Measurements from ENCODE around the gene CPT1B. TPM values are rescaled to one million over a fixed set of nuclear protein-coding genes. Genes with fewer than 3 reads are reported as not detected.

The CPT1B gene
- total RNA-seq, 2 experiments from 2014 or later, result 40.7 to 44.0 TPM

GRCh38 chr22:50576806-50577696 lies 1.2 kb downstream of the CPT1B start:
- POLR2A ChIA-PET, result interaction anchor here (0.9 kb wide), 1 partner anchor 14 kb away, joined by 3 read pairs; the partner anchor contains the start of gene SYCE3
- CTCF ChIA-PET, result interaction anchor here (1.6 kb wide), 1 partner anchor 14 kb away, joined by 8 read pairs; the partner anchor contains the start of gene SYCE3

GRCh38 chr22:50576070-50576469 lies 2.2 kb downstream of the CPT1B start:
- ChIA-PET CTCF (interaction anchor here (1.4 to 1.6 kb wide), 2 partner anchors 12 to 13 kb away, joined by 3 to 8 read pairs; partner anchors contain the start of gene SYCE3), POLR2A (interaction anchor here (0.9 kb wide), 1 partner anchor 13 kb away, joined by 3 read pairs; the partner anchor contains the start of gene SYCE3)

GRCh38 chr22:50575426-50575941 lies 2.7 kb downstream of the CPT1B start:
- POLR2A ChIA-PET, result interaction anchor here (0.6 kb wide), 1 partner anchor 50 kb away, joined by 5 read pairs; the partner anchor contains the start of gene SCO2

GRCh38 chr22:50574383-50574755 lies 3.9 kb downstream of the CPT1B start:
- ChIA-PET CTCF (interaction anchor here (0.8 to 1.2 kb wide), 2 partner anchors 11 to 47 kb away, joined by 3 read pairs; partner anchors contain the start of gene SYCE3), POLR2A (no interaction called here)

More at GRCh38 chr22:50575426-50575941, 2.7 kb downstream of the CPT1B start:
- CTCF ChIA-PET, result interaction anchor here (1.0 to 1.4 kb wide), 2 partner anchors 11 to 12 kb away, joined by 3 read pairs; partner anchors contain the start of gene SYCE3

- ChIA-PET CTCF (interaction anchor here (1.2 to 1.7 kb wide), 2 partner anchors 11 to 26 kb away, joined by 3 read pairs; partner anchors contain the start of gene SYCE3), POLR2A (interaction anchor here (0.5 kb wide), 1 partner anchor 49 kb away, joined by 3 read pairs; no protein-coding TSS in a partner anchor)
Measured at GRCh38 chr22:50573491-50574382, 4.5 kb downstream of the CPT1B start.

GRCh38 chr22:50572965-50573364 lies 5.3 kb downstream of the CPT1B start:
- POLR2A ChIA-PET, result interaction anchor here (1.0 kb wide), 1 partner anchor 49 kb away, joined by 10 read pairs; no protein-coding TSS in a partner anchor
- CTCF ChIA-PET, result interaction anchor here (1.0 to 1.7 kb wide), 3 partner anchors 10 to 75 kb away, joined by 3 to 4 read pairs (median 3); partner anchors contain the start of gene SYCE3

GRCh38 chr22:50571264-50572175 lies 6.7 kb downstream of the CPT1B start:
- ChIA-PET POLR2A (interaction anchor here (0.7 kb wide), 1 partner anchor 46 kb away, joined by 3 read pairs; the partner anchor contains the start of gene SCO2), CTCF (no interaction called here)

GRCh38 chr22:50570861-50571260 lies 7.4 kb downstream of the CPT1B start:
- POLR2A ChIA-PET, result interaction anchor here (0.7 kb wide), 1 partner anchor 46 kb away, joined by 3 read pairs; the partner anchor contains the start of gene SCO2
- CTCF ChIA-PET, result no interaction called here

- POLR2A ChIA-PET, result interaction anchor here (1.0 kb wide), 1 partner anchor 30 kb away, joined by 3 read pairs; no protein-coding TSS in a partner anchor
- CTCF ChIA-PET, result interaction anchor here (0.9 to 1.2 kb wide), 2 partner anchors 9 to 44 kb away, joined by 3 read pairs; partner anchors contain the start of gene SCO2
Measured at GRCh38 chr22:50569896-50570535, 8.2 kb downstream of the CPT1B start.

GRCh38 chr22:50569041-50569459 lies 9.2 kb downstream of the CPT1B start:
- ChIA-PET CTCF (no interaction called here), POLR2A (no interaction called here)

GRCh38 chr22:50568626-50569025 lies 9.6 kb downstream of the CPT1B start:
- ChIA-PET POLR2A (no interaction called here), CTCF (no interaction called here)

GRCh38 chr22:50567721-50568252 lies 10.4 kb downstream of the CPT1B start:
- ChIA-PET POLR2A (no interaction called here), CTCF (no interaction called here)

- CTCF ChIA-PET, result interaction anchor here (1.0 to 3.3 kb wide), 7 partner anchors 11 to 57 kb away, joined by 3 to 38 read pairs (median 7); partner anchors contain the start of genes CHKB and SCO2
- POLR2A ChIA-PET, result interaction anchor here (0.8 to 1.2 kb wide), 2 partner anchors 16 to 38 kb away, joined by 3 to 4 read pairs; no protein-coding TSS in a partner anchor
Measured at GRCh38 chr22:50564289-50564688, 13.9 kb downstream of the CPT1B start.

- CTCF ChIA-PET, result interaction anchor here (0.6 to 3.3 kb wide), 24 partner anchors 9 to 64 kb away, joined by 3 to 38 read pairs (median 6); partner anchors contain the start of genes CHKB, KLHDC7B, LMF2 and NCAPH2
- POLR2A ChIA-PET, result interaction anchor here (0.5 to 1.9 kb wide), 11 partner anchors 13 to 65 kb away, joined by 3 to 22 read pairs (median 3); partner anchors contain the start of genes ARSA, KLHDC7B, LMF2 and SCO2
Measured at GRCh38 chr22:50563413-50564160, 14.6 kb downstream of the CPT1B start.

GRCh38 chr22:50562523-50563412 lies 15.5 kb downstream of the CPT1B start, which contains the start of gene SYCE3:
Gene SYCE3, minus strand, starts transcription at chr22:50562919. Its CDS starts 6,514 bp downstream, at chr22:50556405.
- CTCF ChIA-PET, result interaction anchor here (0.6 to 3.3 kb wide), 24 partner anchors 8 to 107 kb away, joined by 3 to 38 read pairs (median 5); partner anchors contain the start of genes CHKB, KLHDC7B, LMF2 and NCAPH2
- POLR2A ChIA-PET, result interaction anchor here (0.9 to 1.9 kb wide), 9 partner anchors 14 to 65 kb away, joined by 3 to 22 read pairs (median 3); partner anchors contain the start of genes ARSA, KLHDC7B, LMF2 and SCO2

Measured in activated CD8-positive, alpha-beta memory T cell treated with anti-CD3 and anti-CD28 coated beads for 36 hours (primary cell).